ENCODE results near the gene HYI. TPM values are rescaled to one million over a fixed set of nuclear protein-coding genes. Genes with fewer than 3 reads are reported as not detected.

The HYI gene
- total RNA-seq, 1 donor, result 27.1 TPM

DNA sequence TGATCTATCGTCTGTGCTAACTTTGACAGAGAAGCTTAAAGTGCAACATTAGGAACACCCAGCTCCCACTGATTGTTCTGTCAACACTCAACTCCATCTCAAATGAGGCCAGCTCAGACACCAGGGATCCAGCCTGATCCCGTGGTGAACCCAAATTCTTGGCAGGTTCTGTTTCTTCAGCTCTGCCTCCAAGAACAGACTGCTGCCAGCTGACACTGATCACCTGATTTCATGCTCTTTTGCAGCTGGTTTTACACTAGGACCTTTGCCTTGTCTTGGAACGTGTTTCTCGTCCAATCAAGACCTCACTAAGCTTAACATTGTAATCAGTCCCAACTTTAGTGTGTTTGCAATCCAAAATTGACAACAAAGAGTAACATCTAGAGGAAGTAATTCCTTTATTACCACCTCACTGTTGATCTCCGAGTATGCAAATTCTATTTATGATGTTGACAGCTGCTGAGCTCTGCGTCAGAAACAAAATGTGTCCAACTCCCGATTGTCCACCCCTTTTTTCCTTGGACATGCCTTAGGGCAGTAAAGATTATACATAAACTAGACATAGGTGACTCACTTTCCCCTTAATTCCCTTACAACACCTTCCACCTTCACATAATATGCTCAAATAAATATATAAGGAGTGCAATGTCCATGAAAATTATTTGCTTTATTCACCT is 1.6 kb upstream of the HYI start:
- no peak overlapping the region for H2AFZ ChIP-seq (ENCODE audit: low read length)
- H3K79me2 ChIP-seq (ENCODE audit: insufficient read depth, low read length), result peaks cover 8% of the 10 kb centered on the region
- H3K9me3 ChIP-seq (ENCODE audit: low read depth, low read length), result no peaks in the 10 kb centered on the region
- no peak overlapping the region for H3K4me3 ChIP-seq (ENCODE audit: insufficient read depth, low read length)
- TF ChIP-seq, protein P1, sequence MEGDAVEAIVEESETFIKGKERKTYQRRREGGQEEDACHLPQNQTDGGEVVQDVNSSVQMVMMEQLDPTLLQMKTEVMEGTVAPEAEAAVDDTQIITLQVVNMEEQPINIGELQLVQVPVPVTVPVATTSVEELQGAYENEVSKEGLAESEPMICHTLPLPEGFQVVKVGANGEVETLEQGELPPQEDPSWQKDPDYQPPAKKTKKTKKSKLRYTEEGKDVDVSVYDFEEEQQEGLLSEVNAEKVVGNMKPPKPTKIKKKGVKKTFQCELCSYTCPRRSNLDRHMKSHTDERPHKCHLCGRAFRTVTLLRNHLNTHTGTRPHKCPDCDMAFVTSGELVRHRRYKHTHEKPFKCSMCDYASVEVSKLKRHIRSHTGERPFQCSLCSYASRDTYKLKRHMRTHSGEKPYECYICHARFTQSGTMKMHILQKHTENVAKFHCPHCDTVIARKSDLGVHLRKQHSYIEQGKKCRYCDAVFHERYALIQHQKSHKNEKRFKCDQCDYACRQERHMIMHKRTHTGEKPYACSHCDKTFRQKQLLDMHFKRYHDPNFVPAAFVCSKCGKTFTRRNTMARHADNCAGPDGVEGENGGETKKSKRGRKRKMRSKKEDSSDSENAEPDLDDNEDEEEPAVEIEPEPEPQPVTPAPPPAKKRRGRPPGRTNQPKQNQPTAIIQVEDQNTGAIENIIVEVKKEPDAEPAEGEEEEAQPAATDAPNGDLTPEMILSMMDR (IDR thresholded peaks at IDR 0.05; ENCODE audit: extremely low read depth, low read depth, low read length), result no peak
- H3K27ac ChIP-seq (ENCODE audit: low read depth, low read length), result no peak overlapping the region
- no peak overlapping the region for H3K4me2 ChIP-seq (ENCODE audit: insufficient read depth, low read length)
- H3K36me3 ChIP-seq (ENCODE audit: insufficient read depth, low read length), result peaks cover 21% of the 10 kb centered on the region
- peaks cover 11% of the 10 kb centered on the region for H3K4me1 ChIP-seq (ENCODE audit: insufficient read depth, low read length)
- DNase-seq (ENCODE audit: insufficient read length, low spot score, missing footprints), result no peak
- H3K27me3 ChIP-seq (ENCODE audit: insufficient read depth, low read length), result no peaks in the 10 kb centered on the region
- H4K20me1 ChIP-seq (ENCODE audit: insufficient read depth, low read length), result no peaks in the 10 kb centered on the region

DNA sequence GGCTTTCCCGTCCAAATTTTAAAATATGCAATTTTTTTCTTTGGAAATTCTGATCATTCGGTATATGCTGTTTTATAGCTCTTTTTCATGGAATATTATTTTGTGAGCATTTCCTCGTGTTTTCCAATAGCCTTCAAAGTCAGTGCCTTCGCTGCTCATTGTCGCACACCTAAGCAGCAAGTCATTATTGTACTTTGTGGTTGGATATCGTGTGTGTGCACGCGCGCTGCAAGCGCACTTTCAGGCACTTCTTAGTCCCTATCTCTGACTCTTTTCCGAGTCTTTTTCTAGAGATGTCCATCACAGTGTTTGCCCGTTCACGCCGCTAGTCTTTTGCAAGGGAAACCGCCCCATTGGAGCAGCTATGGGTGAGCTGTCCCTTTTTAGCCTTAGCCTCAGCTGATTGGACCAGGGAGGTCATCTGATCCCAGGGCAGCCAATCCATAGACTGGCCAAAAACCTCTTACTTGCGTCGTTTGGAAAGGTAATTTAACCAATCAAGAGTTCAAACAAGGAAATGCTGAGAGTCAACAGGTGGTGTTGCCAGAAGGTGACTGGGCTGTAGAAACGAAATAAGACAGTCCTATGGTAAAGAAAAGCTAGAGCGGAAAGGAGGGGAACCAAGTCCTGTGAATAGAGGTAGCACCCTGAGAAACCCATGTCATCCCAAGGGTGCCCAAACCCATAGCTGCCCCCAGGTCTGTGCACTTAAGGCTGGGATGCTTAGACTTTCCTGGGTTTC is 710 bp upstream of the HYI start:
- peak; percentile 95 for DNase-seq (ENCODE audit: insufficient read length, low spot score, missing footprints)
- H3K4me2 ChIP-seq (ENCODE audit: insufficient read depth, low read length), result peak overlapping the region; percentile 95
- no peaks in the 10 kb centered on the region for H3K9me3 ChIP-seq (ENCODE audit: low read depth, low read length)
- peaks cover 30% of the 10 kb centered on the region for H3K36me3 ChIP-seq (ENCODE audit: insufficient read depth, low read length)
- H3K79me2 ChIP-seq (ENCODE audit: insufficient read depth, low read length), result peaks cover 8% of the 10 kb centered on the region
- H3K4me1 ChIP-seq (ENCODE audit: insufficient read depth, low read length), result peaks cover 11% of the 10 kb centered on the region
- H3K27me3 ChIP-seq (ENCODE audit: insufficient read depth, low read length), result no peaks in the 10 kb centered on the region
- peak overlapping the region; percentile 71 for H3K4me3 ChIP-seq (ENCODE audit: insufficient read depth, low read length)
- TF ChIP-seq, protein P1 (IDR thresholded peaks at IDR 0.05; ENCODE audit: extremely low read depth, low read depth, low read length), result peak; percentile 10
- no peaks in the 10 kb centered on the region for H4K20me1 ChIP-seq (ENCODE audit: insufficient read depth, low read length)
- H2AFZ ChIP-seq (ENCODE audit: low read length), result peak overlapping the region; percentile 69
- H3K27ac ChIP-seq (ENCODE audit: low read depth, low read length), result peak overlapping the region; percentile 84

DNA sequence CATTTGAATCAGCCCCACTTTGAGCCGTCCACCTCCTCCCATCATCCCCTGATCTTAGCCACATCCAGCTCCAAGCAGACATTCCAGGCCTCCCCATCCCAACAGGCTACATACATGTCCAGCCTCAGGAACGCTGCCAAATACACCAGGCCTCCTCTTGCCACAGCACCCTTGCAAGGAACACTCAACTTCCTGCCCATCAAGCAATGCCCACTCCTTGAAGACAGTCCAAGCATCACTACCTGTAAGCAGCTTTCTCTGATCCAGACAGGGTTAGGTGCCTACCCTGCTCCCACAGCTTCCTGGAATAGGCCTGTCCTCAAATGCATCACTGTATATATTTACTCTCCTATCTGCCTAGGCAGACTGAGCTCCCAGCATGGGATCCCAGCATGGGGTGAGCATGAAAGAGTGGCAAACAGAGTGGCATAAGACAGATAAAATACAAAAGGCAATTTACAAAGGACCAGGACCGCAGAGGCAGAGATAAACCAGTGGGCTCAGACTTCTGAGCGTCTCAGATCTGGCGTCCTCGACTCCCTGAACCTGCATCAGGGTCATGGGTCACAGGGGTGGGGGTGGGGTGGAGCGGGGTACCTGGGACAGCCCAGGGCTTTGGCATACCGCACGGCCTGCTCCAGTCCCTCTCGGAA is 816 bp downstream of the HYI start:
- peak overlapping the region; percentile 95 for H3K4me2 ChIP-seq (ENCODE audit: insufficient read depth, low read length)
- no peaks in the 10 kb centered on the region for H3K27me3 ChIP-seq (ENCODE audit: insufficient read depth, low read length)
- H3K79me2 ChIP-seq (ENCODE audit: insufficient read depth, low read length), result peaks cover 8% of the 10 kb centered on the region
- H3K4me1 ChIP-seq (ENCODE audit: insufficient read depth, low read length), result peaks cover 11% of the 10 kb centered on the region
- no peaks in the 10 kb centered on the region for H4K20me1 ChIP-seq (ENCODE audit: insufficient read depth, low read length)
- H3K9me3 ChIP-seq (ENCODE audit: low read depth, low read length), result no peaks in the 10 kb centered on the region
- TF ChIP-seq, protein P1 (IDR thresholded peaks at IDR 0.05; ENCODE audit: extremely low read depth, low read depth, low read length), result no peak
- peak; percentile 92 for DNase-seq (ENCODE audit: insufficient read length, low spot score, missing footprints)
- peaks cover 45% of the 10 kb centered on the region for H3K36me3 ChIP-seq (ENCODE audit: insufficient read depth, low read length)
- H3K4me3 ChIP-seq (ENCODE audit: insufficient read depth, low read length), result peak overlapping the region; percentile 71
- H3K27ac ChIP-seq (ENCODE audit: low read depth, low read length), result peak overlapping the region; percentile 50
- H2AFZ ChIP-seq (ENCODE audit: low read length), result no peak overlapping the region

All from osteoblast (primary cell).